GM19455 (cell line): ENCODE results near the gene GLG1.

Experiments used
- ATAC-seq: cut with Tn5 transposase; IDR thresholded peaks from one replicate; pipeline ENCODE4 v1.9.1; 2021; ENCODE audit not compliant: unreplicated experiment

Gene GLG1

GRCh38 chr16:74485916-74486315, 121.0 kb downstream of the GLG1 start:
- no peak for ATAC-seq

- ATAC-seq, result no peak
Measured at GRCh38 chr16:74480150-74481029, 126.5 kb downstream of the GLG1 start.

- no peak for ATAC-seq
Measured at GRCh38 chr16:74477226-74477625, 129.7 kb downstream of the GLG1 start.

- ATAC-seq, result no peak
Measured at GRCh38 chr16:74474416-74474815, 132.5 kb downstream of the GLG1 start.

GRCh38 chr16:74472540-74472939, 134.4 kb downstream of the GLG1 start:
- ATAC-seq, result no peak

- ATAC-seq, result no peak
Measured at GRCh38 chr16:74472010-74472409, 134.9 kb downstream of the GLG1 start.

GRCh38 chr16:74469946-74470478, 136.9 kb downstream of the GLG1 start:
- no peak for ATAC-seq

GRCh38 chr16:74468807-74469525, 137.9 kb downstream of the GLG1 start:
- ATAC-seq, result no peak

GRCh38 chr16:74466872-74467271, 140.0 kb downstream of the GLG1 start:
- peak; percentile 79 for ATAC-seq

GRCh38 chr16:74465851-74466685, 140.8 kb downstream of the GLG1 start:
- no peak for ATAC-seq

GRCh38 chr16:74465281-74465680, 141.6 kb downstream of the GLG1 start:
- no peak for ATAC-seq

GRCh38 chr16:74463888-74464287, 143.0 kb downstream of the GLG1 start:
- ATAC-seq, result no peak

GRCh38 chr16:74462361-74462760, 144.6 kb downstream of the GLG1 start:
- no peak for ATAC-seq

GRCh38 chr16:74461826-74462225, 145.1 kb downstream of the GLG1 start:
- no peak for ATAC-seq

GRCh38 chr16:74460542-74460941, 146.4 kb downstream of the GLG1 start:
- no peak for ATAC-seq

GRCh38 chr16:74456290-74456625, 150.7 kb downstream of the GLG1 start:
- ATAC-seq, result no peak

GRCh38 chr16:74455619-74456289, 151.2 kb downstream of the GLG1 start:
- ATAC-seq, result no peak

- ATAC-seq, result no peak
Measured at GRCh38 chr16:74455213-74455612, 151.7 kb downstream of the GLG1 start.

- ATAC-seq, result peak; percentile 68
Measured at GRCh38 chr16:74451951-74452758, 154.8 kb downstream of the GLG1 start.
